ENCODE data around the gene BUB1. TPM values are rescaled to one million over a fixed set of nuclear protein-coding genes. Genes with fewer than 3 reads are reported as not detected.
"Not testable (repeated sequence)": the region's sequence is repeated elsewhere in the genome, so short reads cannot be mapped to it uniquely, and the experiment has no call there.

The BUB1 gene
- total and polyA plus RNA-seq, 2 experiments from 2014 or later = 13.0 to 21.3 TPM

- WGBS, 2 experiments (ENCODE audit: low coverage in 1 of 2, low lambda C conversion rate in 2 of 2, missing lambda C conversion rate in 2 of 2) = 59 to 60% methylated on average over 11 of the region's 11 CpGs
- DNase-seq = no peak
- Histone ChIP-seq H3K9ac (no peak overlapping the region), H3K9me3 (ENCODE audit: low read depth) (no peaks in the 10 kb centered on the region), H3K27ac (no peak overlapping the region), H3K27me3 (replicated peaks; ENCODE audit: insufficient read depth) (peaks cover 63% of the 10 kb centered on the region), H3K79me2 (ENCODE audit: insufficient read depth) (no peaks in the 10 kb centered on the region), H3F3A (ENCODE audit: insufficient read depth) (no peaks in the 10 kb centered on the region), H3K4me2 (ENCODE audit: unreplicated experiment) (no peak overlapping the region), H3K4me3 (no peak overlapping the region), H3K9me2 (ENCODE audit: insufficient read depth) (no peaks in the 10 kb centered on the region), H3K4me1 (ENCODE audit: insufficient read depth) (no peaks in the 10 kb centered on the region), H2AFZ (no peak overlapping the region), H3K36me3 (ENCODE audit: low read depth) (no peaks in the 10 kb centered on the region), H4K20me1 (ENCODE audit: insufficient read depth) (no peaks in the 10 kb centered on the region)
- in situ Hi-C loops (cut with MboI) = no loop called here
- no peak for TF ChIP-seq EZH2 (IDR thresholded peaks at IDR 0.05; ENCODE audit: insufficient read depth, poor library complexity, severe bottlenecking)
- TF ChIP-seq EZH2phosphoT487 (IDR thresholded peaks at IDR 0.05; ENCODE audit: insufficient read depth, low read depth) = no peak
Measured at GRCh38 chr2:110691612-110692258, 13.9 kb upstream of the BUB1 start.

GRCh38 chr2:110690083-110690965 lies 12.5 kb upstream of the BUB1 start:
- H3K9me2 ChIP-seq (ENCODE audit: insufficient read depth) = no peaks in the 10 kb centered on the region
- no peaks in the 10 kb centered on the region for H3K79me2 ChIP-seq (ENCODE audit: insufficient read depth)

GRCh38 chr2:110688594-110689091 lies 10.8 kb upstream of the BUB1 start:
- H3K9me2 ChIP-seq (ENCODE audit: insufficient read depth) = no peaks in the 10 kb centered on the region
- H2AFZ ChIP-seq = no peak overlapping the region
- H3K27me3 ChIP-seq (replicated peaks; ENCODE audit: insufficient read depth) = peaks cover 68% of the 10 kb centered on the region
- TF ChIP-seq EZH2 (IDR thresholded peaks at IDR 0.05; ENCODE audit: insufficient read depth, poor library complexity, severe bottlenecking) (no peak), EZH2phosphoT487 (IDR thresholded peaks at IDR 0.05; ENCODE audit: insufficient read depth, low read depth) (no peak)
- H3K4me3 ChIP-seq = no peak overlapping the region
- in situ Hi-C loops (cut with MboI) = no loop called here
- H3K9ac ChIP-seq = no peak overlapping the region
- H3K36me3 ChIP-seq (ENCODE audit: low read depth) = no peaks in the 10 kb centered on the region
- no peaks in the 10 kb centered on the region for H3K4me1 ChIP-seq (ENCODE audit: insufficient read depth)
- no peak overlapping the region for H3K4me2 ChIP-seq (ENCODE audit: unreplicated experiment)
- no peaks in the 10 kb centered on the region for H3K79me2 ChIP-seq (ENCODE audit: insufficient read depth)
- DNase-seq = no peak
- H4K20me1 ChIP-seq (ENCODE audit: insufficient read depth) = no peaks in the 10 kb centered on the region
- H3K9me3 ChIP-seq (ENCODE audit: low read depth) = no peaks in the 10 kb centered on the region
- no peak overlapping the region for H3K27ac ChIP-seq
- WGBS, 2 experiments (ENCODE audit: low coverage in 1 of 2, low lambda C conversion rate in 2 of 2, missing lambda C conversion rate in 2 of 2) = 31 to 36% methylated on average over 5 of the region's 5 CpGs
- H3F3A ChIP-seq (ENCODE audit: insufficient read depth) = no peaks in the 10 kb centered on the region

More at GRCh38 chr2:110690083-110690965, 12.5 kb upstream of the BUB1 start:
- no peak for DNase-seq
- 47 to 49% methylated on average over 4 of the region's 4 CpGs for WGBS, 2 experiments (ENCODE audit: low coverage in 1 of 2, low lambda C conversion rate in 2 of 2, missing lambda C conversion rate in 2 of 2)
- H3K9ac ChIP-seq = no peak overlapping the region
- no peak overlapping the region for H3K4me2 ChIP-seq (ENCODE audit: unreplicated experiment)
- no peaks in the 10 kb centered on the region for H3K9me3 ChIP-seq (ENCODE audit: low read depth)
- H3K4me1 ChIP-seq (ENCODE audit: insufficient read depth) = no peaks in the 10 kb centered on the region
- H2AFZ ChIP-seq = no peak overlapping the region
- H3K27me3 ChIP-seq (replicated peaks; ENCODE audit: insufficient read depth) = peaks cover 68% of the 10 kb centered on the region
- H3F3A ChIP-seq (ENCODE audit: insufficient read depth) = no peaks in the 10 kb centered on the region
- H3K36me3 ChIP-seq (ENCODE audit: low read depth) = no peaks in the 10 kb centered on the region
- no peak overlapping the region for H3K4me3 ChIP-seq
- H3K27ac ChIP-seq = no peak overlapping the region
- in situ Hi-C loops (cut with MboI) = no loop called here
- TF ChIP-seq EZH2phosphoT487 (IDR thresholded peaks at IDR 0.05; ENCODE audit: insufficient read depth, low read depth) (no peak), EZH2 (IDR thresholded peaks at IDR 0.05; ENCODE audit: insufficient read depth, poor library complexity, severe bottlenecking) (no peak)
- no peaks in the 10 kb centered on the region for H4K20me1 ChIP-seq (ENCODE audit: insufficient read depth)

GRCh38 chr2:110687775-110688484 lies 10.1 kb upstream of the BUB1 start:
- H3K9me2 ChIP-seq (ENCODE audit: insufficient read depth); H2AFZ ChIP-seq; H3K79me2 ChIP-seq (ENCODE audit: insufficient read depth); H3K36me3 ChIP-seq (ENCODE audit: low read depth); H3K9me3 ChIP-seq (ENCODE audit: low read depth); in situ Hi-C loops (cut with MboI); H3K27ac ChIP-seq; H3K9ac ChIP-seq; H4K20me1 ChIP-seq (ENCODE audit: insufficient read depth); H3K4me3 ChIP-seq; H3K4me1 ChIP-seq (ENCODE audit: insufficient read depth); H3K4me2 ChIP-seq (ENCODE audit: unreplicated experiment); DNase-seq; H3F3A ChIP-seq (ENCODE audit: insufficient read depth): not testable (repeated sequence)
- H3K27me3 ChIP-seq (replicated peaks; ENCODE audit: insufficient read depth) = peaks cover 65% of the 10 kb centered on the region
- 18% methylated on average over 9 of the region's 9 CpGs for WGBS, 2 experiments (ENCODE audit: low coverage in 1 of 2, low lambda C conversion rate in 2 of 2, missing lambda C conversion rate in 2 of 2)

All from GM23248 (cell line).